ENCODE measurements around the gene YTHDC1. TPM values are rescaled to one million over a fixed set of nuclear protein-coding genes. Genes with fewer than 3 reads are reported as not detected.

YTHDC1 gene
- total RNA-seq, 1 experiment from 2014 or later: 10.0 TPM

DNA sequence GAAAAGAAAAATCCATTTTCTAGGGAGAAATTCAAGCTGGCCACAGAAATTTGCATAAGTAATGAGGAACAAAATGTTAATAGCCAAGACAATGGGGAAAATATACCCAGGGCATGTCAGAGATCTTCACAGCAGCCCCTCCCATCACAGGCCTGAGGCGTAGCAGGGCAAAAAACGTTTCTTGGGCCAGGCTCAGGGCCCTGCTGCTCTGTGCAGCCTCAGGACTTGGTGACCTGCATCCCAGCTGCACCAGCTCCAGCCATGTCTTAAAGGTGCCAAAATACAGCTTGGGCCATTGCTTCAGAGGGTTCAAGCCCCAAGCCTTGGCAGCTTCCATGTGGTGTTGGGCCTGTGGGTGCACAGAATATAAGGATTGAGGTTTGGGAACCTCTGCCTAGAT lies 72.3 kb downstream of the YTHDC1 start:
- no peaks in the 10 kb centered on the region for H3K27me3 ChIP-seq
- H3K9me3 ChIP-seq: no peaks in the 10 kb centered on the region
- no peaks in the 10 kb centered on the region for H3K36me3 ChIP-seq
- DNase-seq: no peak
- no peak overlapping the region for H3K4me3 ChIP-seq

DNA sequence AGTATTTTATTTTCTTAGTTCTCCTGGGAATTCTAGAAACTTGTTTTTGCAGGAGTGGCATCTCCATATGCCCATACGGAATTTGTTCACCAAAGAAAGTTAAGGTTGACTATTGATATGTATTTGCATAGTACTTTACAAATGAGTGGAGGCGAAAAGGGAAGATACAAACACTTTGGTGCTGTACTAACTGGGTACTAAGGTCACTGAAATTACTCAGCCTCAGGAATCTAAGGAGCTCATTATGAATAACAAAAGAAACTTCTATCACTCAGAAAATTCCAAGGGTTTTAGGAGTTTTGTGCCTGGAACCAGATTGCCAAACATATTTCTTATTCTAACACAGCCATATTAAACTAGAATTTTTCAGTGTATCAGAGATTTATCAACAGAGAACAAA lies 77.0 kb downstream of the YTHDC1 start:
- Histone ChIP-seq H3K4me3 (no peak overlapping the region), H3K36me3 (no peaks in the 10 kb centered on the region), H3K27me3 (no peaks in the 10 kb centered on the region), H3K9me3 (no peaks in the 10 kb centered on the region)
- no peak for DNase-seq

DNA sequence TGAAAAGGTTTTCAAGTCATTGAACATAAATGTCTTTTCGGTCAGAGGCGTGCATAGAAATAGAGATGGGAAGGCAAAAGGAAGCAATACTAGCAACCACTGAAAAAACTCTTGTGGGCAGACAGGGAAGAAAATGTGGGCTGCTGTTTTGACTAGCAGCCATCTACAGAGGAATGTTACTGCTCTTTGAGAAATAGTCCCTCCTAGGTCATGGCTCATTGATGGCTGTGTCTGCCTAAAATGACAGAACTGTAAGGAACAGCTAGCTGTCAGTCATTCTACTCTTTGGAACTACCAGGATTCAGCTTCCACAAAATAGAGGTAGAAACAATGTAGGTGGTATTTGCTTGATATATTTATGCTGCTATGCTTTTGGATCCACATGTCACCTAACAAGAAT lies 77.5 kb downstream of the YTHDC1 start:
- Histone ChIP-seq H3K36me3 (no peaks in the 10 kb centered on the region), H3K27me3 (no peaks in the 10 kb centered on the region), H3K4me3 (0 out of 2 replicates have a peak overlapping the region, but pooled peaks have one; percentile 11), H3K9me3 (no peaks in the 10 kb centered on the region)
- DNase-seq: no peak

GRCh38 chr4:68271851-68272357 lies 78.0 kb downstream of the YTHDC1 start:
- Histone ChIP-seq H3K36me3 (no peaks in the 10 kb centered on the region), H3K9me3 (no peaks in the 10 kb centered on the region), H3K4me3 (0 out of 2 replicates have a peak overlapping the region, but pooled peaks have one; percentile 11), H3K27me3 (no peaks in the 10 kb centered on the region)
- peak; percentile 1 for DNase-seq

DNA sequence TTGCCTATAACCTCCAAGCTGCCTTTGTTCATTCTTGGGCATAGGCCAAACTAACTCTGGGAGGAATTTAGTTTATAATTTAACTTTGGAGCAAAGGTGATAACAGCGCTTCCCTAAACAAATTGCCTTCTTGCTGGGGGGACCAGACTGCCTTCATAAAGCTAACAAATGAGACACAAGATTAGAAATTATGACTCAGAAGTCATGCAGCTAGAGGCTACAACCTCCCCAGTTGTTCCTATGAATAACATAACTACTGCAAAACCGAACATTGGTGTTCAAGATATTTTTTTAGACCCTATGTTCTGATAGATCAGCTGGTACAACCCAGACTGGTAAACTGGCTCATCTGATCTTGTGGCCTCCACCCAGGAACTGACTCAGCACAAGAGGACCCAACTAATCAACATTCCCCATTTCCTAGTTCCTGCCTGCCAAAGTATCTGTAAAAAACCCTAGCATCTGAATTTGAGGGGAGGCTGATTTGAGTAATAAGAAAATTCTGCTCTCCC lies 82.4 kb downstream of the YTHDC1 start:
- no peaks in the 10 kb centered on the region for H3K9me3 ChIP-seq
- H3K36me3 ChIP-seq: no peaks in the 10 kb centered on the region
- H3K4me3 ChIP-seq: no peak overlapping the region
- no peak for DNase-seq
- no peaks in the 10 kb centered on the region for H3K27me3 ChIP-seq

DNA sequence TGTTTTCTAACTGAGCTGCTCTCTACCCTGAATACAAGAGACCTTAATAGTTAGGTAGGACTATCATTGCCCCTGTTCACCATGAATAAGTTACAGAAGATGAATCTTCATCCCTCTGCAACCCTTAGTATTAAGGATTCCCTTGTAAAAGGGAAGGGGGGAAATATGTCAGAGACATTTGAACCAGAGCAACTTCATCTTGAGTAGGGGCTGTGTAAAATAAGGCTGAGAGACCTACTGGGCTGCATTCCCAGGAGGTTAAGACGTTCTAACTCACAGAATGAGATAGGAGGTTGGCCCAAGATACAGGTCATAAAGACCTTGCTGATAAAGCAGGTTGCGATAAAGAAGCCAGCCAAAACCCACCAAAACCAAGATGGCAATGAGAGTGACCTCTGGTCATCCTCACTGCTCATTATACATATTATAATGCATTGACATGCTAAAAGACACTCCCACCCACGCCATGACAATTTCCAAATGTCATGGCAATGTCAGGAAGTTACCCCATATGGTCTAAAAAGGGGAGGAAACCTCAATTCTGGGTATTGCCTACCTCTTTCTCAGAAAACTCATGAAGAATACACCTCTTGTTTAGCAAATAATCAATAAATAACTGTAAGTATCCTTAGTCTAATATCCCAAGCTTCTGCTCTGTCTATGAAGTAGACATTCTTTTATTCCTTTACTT lies 84.9 kb downstream of the YTHDC1 start:
- Histone ChIP-seq H3K27me3 (no peaks in the 10 kb centered on the region), H3K9me3 (no peaks in the 10 kb centered on the region), H3K36me3 (no peaks in the 10 kb centered on the region), H3K4me3 (no peak overlapping the region)
- DNase-seq: no peak

Other genes starting within 250 kb of the YTHDC1 start
- gene TMPRSS11F, start 220.2 kb downstream of the YTHDC1 start, total RNA-seq (2014; rRNA removed; shearing (Covaris generic); ENCODE audit: low replicate concordance): not detected in 2 replicates
- not detected in 2 replicates for gene TMPRSS11B, start 104.4 kb downstream of the YTHDC1 start, total RNA-seq (2014; rRNA removed; shearing (Covaris generic); ENCODE audit: low replicate concordance)
- gene TMPRSS11E, start 97.4 kb upstream of the YTHDC1 start, total RNA-seq (2014; rRNA removed; shearing (Covaris generic); ENCODE audit: low replicate concordance): not detected in 2 replicates
- not detected in 2 replicates for gene UGT2B17, start 226.2 kb upstream of the YTHDC1 start, total RNA-seq (2014; rRNA removed; shearing (Covaris generic); ENCODE audit: low replicate concordance)